AG09309 (cell line): ENCODE measurements around the gene MYO3B.

Experiments
- DNase-seq: peaks from one replicate; pipeline ENCODE4 v3.0.0-alpha.2; 2010; ENCODE audit warnings: low read depth
- H3K4me3 ChIP-seq: 2 replicates; pipeline ENCODE4 v1.5.1; 2011; ENCODE audit warnings: mild to moderate bottlenecking, low read depth, low read length, moderate library complexity; ENCODE audit not compliant: control insufficient read depth
- TF ChIP-seq, protein P1 (sequence below): IDR thresholded peaks from 2 replicates; pipeline ENCODE4 v1.5.1; 2011; ENCODE audit warnings: mild to moderate bottlenecking, low read depth, low read length, inconsistent platforms; ENCODE audit not compliant: insufficient read depth, control insufficient read depth; ENCODE audit errors: missing control alignments

MYO3B gene

GRCh38 chr2:170579511-170579910, 401.6 kb downstream of the MYO3B start:
- TF ChIP-seq, protein P1, sequence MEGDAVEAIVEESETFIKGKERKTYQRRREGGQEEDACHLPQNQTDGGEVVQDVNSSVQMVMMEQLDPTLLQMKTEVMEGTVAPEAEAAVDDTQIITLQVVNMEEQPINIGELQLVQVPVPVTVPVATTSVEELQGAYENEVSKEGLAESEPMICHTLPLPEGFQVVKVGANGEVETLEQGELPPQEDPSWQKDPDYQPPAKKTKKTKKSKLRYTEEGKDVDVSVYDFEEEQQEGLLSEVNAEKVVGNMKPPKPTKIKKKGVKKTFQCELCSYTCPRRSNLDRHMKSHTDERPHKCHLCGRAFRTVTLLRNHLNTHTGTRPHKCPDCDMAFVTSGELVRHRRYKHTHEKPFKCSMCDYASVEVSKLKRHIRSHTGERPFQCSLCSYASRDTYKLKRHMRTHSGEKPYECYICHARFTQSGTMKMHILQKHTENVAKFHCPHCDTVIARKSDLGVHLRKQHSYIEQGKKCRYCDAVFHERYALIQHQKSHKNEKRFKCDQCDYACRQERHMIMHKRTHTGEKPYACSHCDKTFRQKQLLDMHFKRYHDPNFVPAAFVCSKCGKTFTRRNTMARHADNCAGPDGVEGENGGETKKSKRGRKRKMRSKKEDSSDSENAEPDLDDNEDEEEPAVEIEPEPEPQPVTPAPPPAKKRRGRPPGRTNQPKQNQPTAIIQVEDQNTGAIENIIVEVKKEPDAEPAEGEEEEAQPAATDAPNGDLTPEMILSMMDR = no peak
- H3K4me3 ChIP-seq = no peak overlapping the region
- DNase-seq = no peak

GRCh38 chr2:170582313-170582712, 404.4 kb downstream of the MYO3B start:
- DNase-seq = no peak
- TF ChIP-seq, protein P1 = no peak
- no peak overlapping the region for H3K4me3 ChIP-seq

DNA sequence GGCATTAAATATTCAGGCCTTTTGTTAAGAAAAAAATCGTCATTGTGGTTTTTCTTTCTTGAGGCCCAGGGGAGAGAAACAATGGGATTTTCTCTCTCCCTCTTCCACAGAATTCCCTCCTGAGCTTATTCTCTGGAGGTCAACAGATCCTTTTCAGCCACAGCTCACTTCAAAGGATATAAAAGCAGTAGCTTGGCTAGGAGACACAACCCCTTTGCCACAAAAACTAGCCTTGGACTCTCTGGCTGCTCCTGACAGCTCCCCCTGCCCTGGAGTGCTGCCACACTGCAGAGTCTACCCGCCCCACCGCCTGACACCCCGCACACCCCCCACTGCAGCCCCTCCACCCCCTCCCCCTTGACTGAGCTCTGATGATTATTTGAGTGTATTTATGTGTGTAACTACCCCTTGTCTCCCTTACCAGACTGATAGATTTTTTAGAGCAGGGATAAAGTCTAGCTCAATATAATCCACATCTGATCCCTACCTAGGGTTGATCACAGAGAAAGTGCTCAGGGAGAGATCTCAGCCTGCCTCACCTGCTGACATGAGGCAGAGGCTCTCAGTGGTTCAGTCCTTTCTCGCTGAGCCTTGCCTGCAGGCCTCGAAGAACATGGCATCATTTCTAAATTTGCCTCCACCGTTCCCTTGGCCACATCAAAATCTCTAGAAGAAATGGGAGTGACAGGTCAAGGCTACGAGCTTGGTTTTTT, 405.0 kb downstream of the MYO3B start:
- DNase-seq = no peak
- no peak overlapping the region for H3K4me3 ChIP-seq
- TF ChIP-seq, protein P1 = no peak

DNA sequence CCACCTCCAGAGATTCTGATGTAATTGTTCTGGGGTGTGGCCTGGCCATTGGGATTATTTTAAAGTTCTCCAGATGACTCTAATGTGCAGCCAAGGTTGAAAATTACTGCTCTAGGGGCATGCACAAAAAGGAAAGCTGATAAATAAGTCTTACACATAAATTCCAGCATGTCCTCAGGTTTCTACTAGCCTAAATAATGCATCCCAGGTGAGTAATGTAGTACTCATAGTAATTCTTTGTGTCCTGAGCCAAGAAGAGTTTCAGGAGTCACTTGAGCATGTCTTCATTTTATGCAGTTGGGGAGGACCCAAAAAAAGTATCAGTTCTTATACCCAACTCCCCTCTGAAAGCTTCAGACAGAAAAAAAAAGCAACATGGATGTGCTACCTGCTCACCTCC, 407.1 kb downstream of the MYO3B start:
- H3K4me3 ChIP-seq = no peak overlapping the region
- DNase-seq = no peak
- TF ChIP-seq, protein P1 = no peak

- H3K4me3 ChIP-seq = no peak overlapping the region
- DNase-seq = no peak
- TF ChIP-seq, protein P1 = no peak
Observed at GRCh38 chr2:170586571-170587095, 408.7 kb downstream of the MYO3B start.

GRCh38 chr2:170587117-170587516, 409.2 kb downstream of the MYO3B start:
- H3K4me3 ChIP-seq = no peak overlapping the region
- TF ChIP-seq, protein P1 = no peak
- DNase-seq = no peak
